ENCODE results near the gene FREY1.

The FREY1 gene

DNA sequence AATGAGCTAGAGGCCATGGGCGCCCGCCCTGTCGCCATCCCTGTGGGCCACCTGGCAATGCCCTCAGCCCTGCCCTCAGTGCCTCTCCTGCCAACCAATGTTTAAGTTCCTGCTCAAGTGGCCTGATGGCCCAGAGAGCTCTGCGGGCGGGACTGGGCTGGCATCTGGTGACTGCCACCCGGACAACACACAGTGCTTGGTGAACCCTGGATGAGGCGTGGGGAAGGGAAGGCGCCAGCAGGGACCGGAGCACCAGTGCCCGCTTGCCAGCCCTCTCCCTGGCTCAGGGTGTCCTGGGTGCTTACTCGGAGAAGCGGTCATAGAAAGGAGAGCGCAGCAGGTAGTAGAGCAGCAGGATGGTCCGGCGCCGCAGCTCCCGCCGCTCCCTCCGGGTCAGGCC is 6.4 kb upstream of the FREY1 start:
- no peak for TF ChIP-seq YY1 (IDR thresholded peaks at IDR 0.05; ENCODE audit: low read depth)

DNA sequence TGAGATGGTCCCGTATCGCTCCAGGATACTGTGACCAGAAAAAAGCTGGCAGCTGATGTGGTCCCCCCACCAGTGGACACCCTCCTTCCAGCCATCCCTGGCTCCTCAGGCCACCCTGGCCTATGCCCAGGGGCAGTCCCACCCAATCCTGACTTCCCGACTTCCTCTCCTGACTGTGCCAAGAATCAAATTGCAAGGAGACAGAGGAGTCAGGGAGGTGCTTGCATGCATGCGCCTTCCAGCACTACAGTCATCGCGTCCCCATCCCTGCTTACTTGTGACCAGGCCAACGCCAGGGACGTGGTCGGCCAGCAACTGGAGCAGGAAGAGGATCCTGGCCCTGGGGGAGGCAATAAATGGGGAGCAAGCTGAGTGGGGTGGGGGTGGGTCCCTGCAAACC is 3.6 kb upstream of the FREY1 start:
- TF ChIP-seq, protein P1, sequence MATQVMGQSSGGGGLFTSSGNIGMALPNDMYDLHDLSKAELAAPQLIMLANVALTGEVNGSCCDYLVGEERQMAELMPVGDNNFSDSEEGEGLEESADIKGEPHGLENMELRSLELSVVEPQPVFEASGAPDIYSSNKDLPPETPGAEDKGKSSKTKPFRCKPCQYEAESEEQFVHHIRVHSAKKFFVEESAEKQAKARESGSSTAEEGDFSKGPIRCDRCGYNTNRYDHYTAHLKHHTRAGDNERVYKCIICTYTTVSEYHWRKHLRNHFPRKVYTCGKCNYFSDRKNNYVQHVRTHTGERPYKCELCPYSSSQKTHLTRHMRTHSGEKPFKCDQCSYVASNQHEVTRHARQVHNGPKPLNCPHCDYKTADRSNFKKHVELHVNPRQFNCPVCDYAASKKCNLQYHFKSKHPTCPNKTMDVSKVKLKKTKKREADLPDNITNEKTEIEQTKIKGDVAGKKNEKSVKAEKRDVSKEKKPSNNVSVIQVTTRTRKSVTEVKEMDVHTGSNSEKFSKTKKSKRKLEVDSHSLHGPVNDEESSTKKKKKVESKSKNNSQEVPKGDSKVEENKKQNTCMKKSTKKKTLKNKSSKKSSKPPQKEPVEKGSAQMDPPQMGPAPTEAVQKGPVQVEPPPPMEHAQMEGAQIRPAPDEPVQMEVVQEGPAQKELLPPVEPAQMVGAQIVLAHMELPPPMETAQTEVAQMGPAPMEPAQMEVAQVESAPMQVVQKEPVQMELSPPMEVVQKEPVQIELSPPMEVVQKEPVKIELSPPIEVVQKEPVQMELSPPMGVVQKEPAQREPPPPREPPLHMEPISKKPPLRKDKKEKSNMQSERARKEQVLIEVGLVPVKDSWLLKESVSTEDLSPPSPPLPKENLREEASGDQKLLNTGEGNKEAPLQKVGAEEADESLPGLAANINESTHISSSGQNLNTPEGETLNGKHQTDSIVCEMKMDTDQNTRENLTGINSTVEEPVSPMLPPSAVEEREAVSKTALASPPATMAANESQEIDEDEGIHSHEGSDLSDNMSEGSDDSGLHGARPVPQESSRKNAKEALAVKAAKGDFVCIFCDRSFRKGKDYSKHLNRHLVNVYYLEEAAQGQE (IDR thresholded peaks at IDR 0.05; ENCODE audit: low read depth): no peak
- no peak for TF ChIP-seq NFIC (IDR thresholded peaks at IDR 0.05)
- TF ChIP-seq EP300 (IDR thresholded peaks at IDR 0.05; ENCODE audit: borderline replicate concordance): no peak
- no peak for TF ChIP-seq FOXM1 (IDR thresholded peaks at IDR 0.05; ENCODE audit: borderline replicate concordance, low read depth)
- TF ChIP-seq, protein P2, sequence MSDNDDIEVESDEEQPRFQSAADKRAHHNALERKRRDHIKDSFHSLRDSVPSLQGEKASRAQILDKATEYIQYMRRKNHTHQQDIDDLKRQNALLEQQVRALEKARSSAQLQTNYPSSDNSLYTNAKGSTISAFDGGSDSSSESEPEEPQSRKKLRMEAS (IDR thresholded peaks at IDR 0.05): no peak
- no peak for TF ChIP-seq ZBTB7A (IDR thresholded peaks at IDR 0.05; ENCODE audit: low read depth)
- TF ChIP-seq TEAD4 (IDR thresholded peaks at IDR 0.05): no peak
- TF ChIP-seq RAD21 (IDR thresholded peaks at IDR 0.05; ENCODE audit: low read depth): no peak
- no peak for TF ChIP-seq EGR1 (IDR thresholded peaks at IDR 0.05)

DNA sequence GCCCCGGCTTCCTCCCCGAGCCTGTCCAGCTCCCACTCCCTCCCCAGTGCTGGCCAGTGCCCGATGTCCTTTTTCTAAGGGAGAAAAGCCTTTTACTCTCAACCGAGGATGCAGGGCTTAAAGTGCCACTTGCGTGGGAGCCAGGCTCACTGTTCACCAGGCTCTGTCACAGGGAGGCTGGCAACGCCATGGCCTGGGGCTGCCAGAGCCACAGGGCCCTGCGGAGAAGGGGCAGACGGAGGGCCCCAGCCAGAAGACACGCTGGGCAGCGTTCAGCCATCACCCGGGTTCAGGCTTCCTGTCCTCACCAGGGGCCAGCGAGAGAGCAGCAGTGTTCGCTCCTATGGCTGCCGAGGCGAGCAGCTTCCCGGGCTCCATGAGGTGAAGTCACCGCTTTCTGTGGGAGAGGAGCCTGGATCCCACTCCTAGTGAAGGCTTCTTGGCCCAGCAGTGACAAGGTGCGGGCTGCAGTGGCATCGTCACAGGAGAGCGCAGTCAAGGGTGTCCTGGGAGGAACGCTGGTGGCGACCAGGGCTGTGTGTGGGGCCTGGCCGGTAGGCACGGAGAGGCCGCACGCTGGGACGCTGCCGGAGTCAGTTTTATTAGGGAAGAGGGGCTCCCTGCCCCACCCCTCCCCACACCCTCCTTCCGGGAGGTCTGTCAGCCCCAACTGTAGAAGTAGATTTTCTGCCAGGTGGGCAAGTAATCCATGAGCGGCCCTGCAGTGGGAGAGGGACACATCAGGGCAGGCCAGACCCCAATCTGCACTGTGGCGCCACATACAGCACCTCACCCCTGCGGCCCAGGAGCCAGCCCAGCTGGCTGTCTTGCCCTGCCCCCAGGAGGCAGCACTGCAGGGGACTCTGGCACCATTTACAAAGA is 2.8 kb upstream of the FREY1 start:
- TF ChIP-seq, protein P2 (IDR thresholded peaks at IDR 0.05): no peak
- TF ChIP-seq FOXM1 (IDR thresholded peaks at IDR 0.05; ENCODE audit: borderline replicate concordance, low read depth) (no peak), NFIC (IDR thresholded peaks at IDR 0.05) (no peak), RAD21 (IDR thresholded peaks at IDR 0.05; ENCODE audit: low read depth) (no peak), ZBTB7A (IDR thresholded peaks at IDR 0.05; ENCODE audit: low read depth) (no peak), YY1 (IDR thresholded peaks at IDR 0.05; ENCODE audit: low read depth) (no peak), TAF1 (IDR thresholded peaks at IDR 0.05; ENCODE audit: low read depth) (no peak)
- TF ChIP-seq, protein P1 (IDR thresholded peaks at IDR 0.05; ENCODE audit: low read depth): no peak

DNA sequence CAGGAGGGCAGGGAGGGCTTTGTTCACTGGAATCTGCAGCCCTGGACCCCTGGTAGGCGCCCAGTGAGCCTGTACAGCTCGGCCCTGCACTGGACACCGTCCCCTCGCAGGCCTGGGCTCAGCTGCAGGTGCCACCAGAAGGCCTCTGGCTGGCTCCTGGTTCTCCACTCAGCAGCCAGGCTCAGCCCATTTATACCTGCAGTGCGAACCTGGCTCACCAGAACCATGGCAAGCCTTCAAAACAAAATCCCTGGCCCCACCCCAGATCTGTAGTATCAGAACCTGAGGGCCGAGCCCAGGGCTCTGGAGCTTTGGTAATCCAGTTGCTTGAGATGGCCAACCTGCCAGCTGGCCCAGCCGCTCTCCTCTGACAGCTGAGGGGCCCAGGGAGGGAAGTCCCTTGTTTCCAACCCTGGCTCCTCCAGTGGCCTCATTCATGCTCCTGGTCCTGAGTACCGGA is 870 bp upstream of the FREY1 start:
- no peak for TF ChIP-seq YY1 (IDR thresholded peaks at IDR 0.05; ENCODE audit: low read depth)
- no peak for TF ChIP-seq CREB1 (IDR thresholded peaks at IDR 0.05; ENCODE audit: low read depth)
- TF ChIP-seq TEAD4 (IDR thresholded peaks at IDR 0.05): no peak
- TF ChIP-seq TCF12 (IDR thresholded peaks at IDR 0.05; ENCODE audit: low read depth): no peak
- TF ChIP-seq, protein P3, sequence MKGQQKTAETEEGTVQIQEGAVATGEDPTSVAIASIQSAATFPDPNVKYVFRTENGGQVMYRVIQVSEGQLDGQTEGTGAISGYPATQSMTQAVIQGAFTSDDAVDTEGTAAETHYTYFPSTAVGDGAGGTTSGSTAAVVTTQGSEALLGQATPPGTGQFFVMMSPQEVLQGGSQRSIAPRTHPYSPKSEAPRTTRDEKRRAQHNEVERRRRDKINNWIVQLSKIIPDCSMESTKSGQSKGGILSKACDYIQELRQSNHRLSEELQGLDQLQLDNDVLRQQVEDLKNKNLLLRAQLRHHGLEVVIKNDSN (IDR thresholded peaks at IDR 0.05): no peak
- TF ChIP-seq, protein P2 (IDR thresholded peaks at IDR 0.05): no peak
- no peak for TF ChIP-seq EGR1 (IDR thresholded peaks at IDR 0.05)
- no peak for TF ChIP-seq CEBPB (IDR thresholded peaks at IDR 0.05)
- TF ChIP-seq, protein P1 (IDR thresholded peaks at IDR 0.05; ENCODE audit: low read depth): no peak
- TF ChIP-seq NFIC (IDR thresholded peaks at IDR 0.05): no peak
- no peak for TF ChIP-seq ZBTB7A (IDR thresholded peaks at IDR 0.05; ENCODE audit: low read depth)
- no peak for TF ChIP-seq EP300 (IDR thresholded peaks at IDR 0.05; ENCODE audit: borderline replicate concordance)
- no peak for TF ChIP-seq TAF1 (IDR thresholded peaks at IDR 0.05; ENCODE audit: low read depth)
- TF ChIP-seq FOXM1 (IDR thresholded peaks at IDR 0.05; ENCODE audit: borderline replicate concordance, low read depth): no peak
- TF ChIP-seq RAD21 (IDR thresholded peaks at IDR 0.05; ENCODE audit: low read depth): no peak
